Stimulated activated CD8-positive, alpha-beta memory T cell treated with anti-CD3 and anti-CD28 coated beads, Interleukin-15, amount 100 ng/mL, for 24 hours (primary cell): Measurements from ENCODE around the gene C7orf57.
A peak's percentile ranks its signal among the peaks of the same experiment; 100 is the strongest.

Experiments used
- DNase-seq: peaks from one replicate; pipeline ENCODE4 v3.0.0-alpha.2; 2020; ENCODE audit warnings: low read depth

C7orf57 gene

GRCh38 chr7:48085433-48085791 lies 50.1 kb downstream of the C7orf57 start:
- DNase-seq: no peak

- no peak for DNase-seq
These were observed 50.6 kb downstream of the C7orf57 start for GRCh38 chr7:48085942-48086341.

DNA sequence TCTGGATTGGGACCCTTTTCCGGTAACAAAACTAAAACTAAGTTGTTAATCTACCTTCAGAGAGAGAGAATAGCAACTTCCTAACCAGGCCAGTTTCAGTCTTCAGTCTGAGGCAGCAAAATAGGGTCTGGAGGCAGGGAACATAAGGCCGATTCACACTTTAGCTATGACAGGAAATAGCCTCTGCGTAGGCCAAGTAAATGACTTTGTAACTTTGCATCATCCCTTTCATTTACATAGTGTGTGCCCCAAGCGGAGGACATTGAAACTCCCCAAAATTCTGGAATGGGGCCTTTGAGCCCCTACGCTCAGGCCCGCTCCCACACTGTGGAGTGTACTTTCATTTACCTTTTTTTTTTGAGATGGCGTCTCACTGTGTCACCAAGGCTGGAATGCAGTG lies 52.0 kb downstream of the C7orf57 start:
- DNase-seq: no peak

- DNase-seq: no peak
These were observed 53.3 kb downstream of the C7orf57 start for GRCh38 chr7:48088559-48089045.

- peak; percentile 56 for DNase-seq
These were observed 54.0 kb downstream of the C7orf57 start, which contains the start of gene UPP1 for GRCh38 chr7:48089046-48090003. TSS of gene UPP1 (plus strand) at chr7:48089265. CDS start at chr7:48094784, 5,519 bp downstream.

DNA sequence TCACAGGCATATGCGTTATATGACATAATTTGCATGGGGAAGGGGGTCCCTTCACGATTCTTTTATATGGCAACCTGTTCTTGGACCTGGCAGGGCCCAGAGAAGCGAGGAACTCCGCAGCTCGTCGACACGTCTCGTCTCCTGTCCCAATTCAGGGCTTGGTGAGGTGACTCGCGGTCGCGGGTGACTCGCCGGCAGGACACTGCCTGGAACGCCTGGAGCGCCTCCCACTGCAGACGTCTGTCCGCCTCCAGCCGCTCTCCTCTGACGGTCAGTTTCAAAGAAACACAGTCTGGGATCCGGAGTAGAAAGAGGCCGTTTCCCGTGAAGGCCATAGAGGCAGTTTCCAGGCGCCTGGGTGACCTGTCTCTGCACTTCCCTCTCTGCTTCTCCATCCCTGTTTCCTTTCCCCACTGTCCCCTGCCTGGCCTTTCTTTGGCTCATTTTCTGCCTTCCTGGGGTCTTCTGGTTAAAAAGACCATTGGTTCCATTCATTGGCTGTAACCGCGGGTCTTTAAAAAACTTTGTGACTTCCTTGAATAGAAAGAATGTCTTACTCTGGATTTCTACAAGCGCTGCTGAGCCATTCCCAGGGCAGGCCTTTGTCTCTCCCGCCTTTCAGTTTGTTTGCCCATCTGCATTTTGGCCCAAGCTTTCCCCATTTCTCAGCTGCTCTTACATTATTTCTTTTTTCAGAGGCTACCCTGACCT lies 54.9 kb downstream of the C7orf57 start:
- no peak for DNase-seq

- DNase-seq: no peak
These were observed 56.4 kb downstream of the C7orf57 start for GRCh38 chr7:48091506-48092433.

DNA sequence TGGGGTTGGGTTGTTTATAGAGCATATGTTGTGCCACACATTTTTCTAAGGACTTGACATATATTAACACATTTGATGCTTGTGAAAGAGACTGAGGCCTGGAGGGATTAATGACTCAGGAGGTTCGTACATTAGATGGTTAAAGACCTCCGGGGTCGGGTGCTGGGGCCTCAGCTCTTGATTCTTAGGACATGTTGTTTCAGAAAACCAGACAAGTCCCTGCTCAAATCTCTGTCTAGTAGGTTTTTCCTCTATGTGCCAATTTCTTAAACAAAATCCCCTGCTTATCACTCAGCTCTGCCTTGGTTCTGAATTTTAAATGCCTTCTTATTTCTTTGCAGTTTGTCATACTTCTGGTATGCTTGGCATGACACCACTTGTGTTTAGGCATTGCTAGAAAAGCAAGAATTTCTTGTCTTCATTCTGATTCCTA lies 59.5 kb downstream of the C7orf57 start:
- DNase-seq: no peak

GRCh38 chr7:48096273-48096672 lies 60.9 kb downstream of the C7orf57 start:
- DNase-seq: no peak

DNA sequence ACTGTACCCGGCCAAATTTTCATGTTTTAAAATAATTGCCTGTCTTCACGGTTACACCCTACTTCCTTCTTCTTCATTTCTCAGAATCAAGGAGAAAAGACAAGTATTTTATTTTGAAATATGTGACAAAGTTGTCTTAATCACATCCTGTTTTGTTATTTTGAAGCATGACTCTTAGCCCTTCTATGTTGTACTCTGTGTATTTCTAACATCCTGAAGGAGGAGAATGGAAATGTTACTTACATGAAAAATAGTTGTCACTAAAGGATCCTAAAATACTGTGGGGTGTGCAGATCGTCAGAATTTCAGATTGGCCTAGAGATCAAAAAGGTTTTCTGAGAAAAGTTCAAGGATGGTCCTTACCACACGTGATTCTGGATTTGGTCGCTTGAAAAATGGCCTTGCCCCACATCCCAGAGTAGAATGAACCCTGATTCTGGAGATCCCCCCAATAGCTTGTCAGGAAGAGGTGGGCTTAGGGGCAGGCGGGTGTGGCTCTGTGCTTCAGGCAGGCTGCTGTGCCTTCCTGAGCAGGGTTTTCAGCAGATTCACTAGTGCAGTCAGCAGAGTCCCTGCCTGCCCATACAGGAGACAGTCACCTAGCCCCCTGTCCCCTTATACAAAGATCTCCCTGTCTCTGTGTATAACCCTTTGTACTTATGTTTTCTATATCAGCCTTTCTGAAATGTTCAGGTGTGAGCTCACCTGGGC lies 62.3 kb downstream of the C7orf57 start:
- no peak for DNase-seq

- DNase-seq: no peak
These were observed 63.5 kb downstream of the C7orf57 start for GRCh38 chr7:48098846-48099245.

GRCh38 chr7:48099781-48100180 lies 64.4 kb downstream of the C7orf57 start:
- DNase-seq: no peak

DNA sequence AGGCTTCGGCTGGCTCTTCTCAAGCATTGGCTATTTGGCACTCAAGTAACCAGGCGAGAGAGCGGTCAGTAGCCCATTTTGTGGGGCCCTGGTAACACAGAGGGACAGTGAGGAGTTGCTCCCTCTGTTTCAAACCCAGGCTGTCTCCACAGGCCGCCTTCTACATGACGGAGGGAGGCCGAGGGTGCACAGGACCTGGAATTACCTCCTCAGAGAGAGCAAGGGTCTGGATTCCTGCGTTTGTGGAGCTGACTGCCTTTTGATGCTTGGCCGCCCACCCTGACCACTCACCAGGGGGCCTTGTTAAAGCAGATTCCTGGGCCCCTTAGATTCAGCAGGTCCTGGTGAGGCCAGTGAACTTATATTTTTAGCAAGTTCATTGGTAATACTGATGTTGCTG lies 66.0 kb downstream of the C7orf57 start:
- no peak for DNase-seq

GRCh38 chr7:48101968-48102367 lies 66.6 kb downstream of the C7orf57 start:
- DNase-seq: no peak

GRCh38 chr7:48102530-48102929 lies 67.2 kb downstream of the C7orf57 start:
- no peak for DNase-seq

DNA sequence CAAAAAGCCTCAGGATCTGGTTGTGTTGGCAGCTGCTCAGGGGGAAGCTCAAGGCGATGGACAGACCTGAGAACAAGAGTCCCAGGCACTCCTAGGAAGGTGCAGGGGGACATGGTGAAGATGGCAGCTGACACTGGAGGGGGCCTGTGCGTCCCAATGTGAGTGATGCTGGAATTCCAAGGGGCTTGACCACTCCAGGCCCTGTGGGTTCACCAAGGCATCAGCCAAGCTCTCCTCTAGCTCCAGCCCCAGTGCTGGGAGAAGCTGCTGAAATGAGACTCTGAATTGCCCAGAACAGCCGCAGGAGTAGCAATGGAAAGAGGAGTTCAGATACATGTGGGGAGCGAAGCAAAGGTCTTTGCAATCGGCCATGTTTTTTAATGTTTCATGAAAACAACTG lies 69.7 kb downstream of the C7orf57 start:
- no peak for DNase-seq

GRCh38 chr7:48106906-48107659 lies 71.7 kb downstream of the C7orf57 start:
- no peak for DNase-seq

DNA sequence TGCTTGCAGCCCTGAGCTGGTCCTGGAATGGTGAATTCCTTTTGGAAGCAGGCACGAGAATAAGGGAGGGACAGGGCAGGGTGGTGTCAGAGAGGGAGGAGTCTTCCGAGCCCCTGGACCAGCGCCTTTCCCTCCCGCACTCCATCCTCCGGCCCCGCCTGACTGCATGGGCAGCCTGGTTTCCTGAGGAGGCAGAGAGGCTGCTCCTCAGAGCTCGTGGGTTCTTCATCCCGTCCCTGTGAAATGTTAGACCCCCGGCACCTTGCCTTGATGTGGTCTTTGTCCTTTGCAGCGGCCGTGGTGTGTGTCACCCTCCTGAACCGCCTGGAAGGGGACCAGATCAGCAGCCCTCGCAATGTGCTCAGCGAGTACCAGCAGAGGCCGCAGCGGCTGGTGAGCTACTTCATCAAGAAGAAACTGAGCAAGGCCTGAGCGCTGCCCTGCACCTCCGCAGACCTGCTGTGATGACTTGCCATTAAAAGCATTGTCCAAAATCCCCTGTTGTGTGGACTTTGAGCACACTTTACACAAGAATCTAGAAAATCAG lies 72.7 kb downstream of the C7orf57 start:
- DNase-seq: no peak

DNA sequence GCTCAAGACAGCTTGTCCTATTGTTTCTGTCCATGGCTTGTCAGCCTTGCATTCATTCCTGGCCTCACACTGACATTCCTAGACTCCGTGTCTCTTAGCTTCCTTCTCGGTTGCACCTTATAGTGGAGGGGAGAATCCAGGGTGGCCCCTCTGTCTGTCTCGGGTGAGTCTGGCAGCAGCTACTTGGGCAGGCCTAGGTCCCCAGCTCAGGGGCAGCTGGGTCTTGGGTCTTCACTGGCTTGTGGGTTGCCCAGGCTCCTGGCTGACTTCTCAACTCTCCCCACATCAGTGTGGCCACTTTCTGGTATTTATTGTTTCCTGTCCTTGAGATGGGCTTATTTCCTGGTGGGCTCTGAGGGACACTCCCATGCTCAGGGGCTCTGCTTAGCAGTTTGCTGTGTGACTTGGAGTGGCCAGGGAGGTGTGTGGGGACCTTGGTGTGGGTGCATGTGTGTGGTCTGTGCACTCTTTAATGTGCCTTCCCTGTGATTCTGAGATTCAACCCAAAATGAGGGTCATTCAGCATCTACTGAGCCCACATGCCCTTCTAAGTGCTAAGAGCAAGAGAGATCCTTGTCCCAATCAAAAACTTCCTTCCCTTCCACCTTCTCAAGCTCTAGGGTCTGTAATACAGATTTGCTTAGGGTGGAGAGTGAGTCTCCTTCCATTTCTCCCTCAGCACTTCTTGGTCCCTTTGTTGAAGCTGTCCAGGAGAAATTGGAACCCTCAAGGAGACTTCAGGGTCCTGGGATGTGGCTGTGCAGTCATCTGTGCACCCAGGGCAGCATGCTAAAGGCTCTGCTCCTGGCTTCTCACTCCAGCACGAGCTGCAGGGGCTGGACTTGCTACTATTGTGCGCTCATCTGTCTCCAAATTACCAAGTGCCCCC lies 73.9 kb downstream of the C7orf57 start:
- no peak for DNase-seq
